HG02970 (cell line): ENCODE data around the gene SDK2.
"Not testable (repeated sequence)": the region's sequence is repeated elsewhere in the genome, so short reads cannot be mapped to it uniquely, and the experiment has no call there.

Experiments
- ATAC-seq: cut with Tn5 transposase; IDR thresholded peaks from one replicate; pipeline ENCODE4 v1.9.1; 2021; ENCODE audit warnings: mild to moderate bottlenecking, moderate library complexity, moderate number of reproducible peaks; ENCODE audit not compliant: unreplicated experiment, low FRiP score

Gene SDK2

GRCh38 chr17:73388578-73388905, 255.7 kb downstream of the SDK2 start:
- ATAC-seq = no peak

GRCh38 chr17:73387746-73388577, 256.3 kb downstream of the SDK2 start:
- no peak for ATAC-seq

- no peak for ATAC-seq
These were observed 257.7 kb downstream of the SDK2 start for GRCh38 chr17:73386561-73386960.

GRCh38 chr17:73384926-73385325, 259.3 kb downstream of the SDK2 start:
- ATAC-seq = no peak

- ATAC-seq = no peak
These were observed 263.7 kb downstream of the SDK2 start for GRCh38 chr17:73380439-73381106.

GRCh38 chr17:73379826-73380225, 264.4 kb downstream of the SDK2 start:
- no peak for ATAC-seq

- ATAC-seq = no peak
These were observed 265.2 kb downstream of the SDK2 start for GRCh38 chr17:73378974-73379470.

- ATAC-seq = no peak
These were observed 267.6 kb downstream of the SDK2 start for GRCh38 chr17:73376636-73377035.

GRCh38 chr17:73376152-73376551, 268.1 kb downstream of the SDK2 start:
- ATAC-seq = no peak

- ATAC-seq = no peak
These were observed 272.4 kb downstream of the SDK2 start for GRCh38 chr17:73371836-73372235.

GRCh38 chr17:73371285-73371684, 273.0 kb downstream of the SDK2 start:
- no peak for ATAC-seq

GRCh38 chr17:73369817-73370490, 274.3 kb downstream of the SDK2 start:
- ATAC-seq = not testable (repeated sequence)

- no peak for ATAC-seq
These were observed 275.1 kb downstream of the SDK2 start for GRCh38 chr17:73369111-73369521.

GRCh38 chr17:73368085-73368631, 276.1 kb downstream of the SDK2 start:
- ATAC-seq = no peak

- ATAC-seq = no peak
These were observed 278.2 kb downstream of the SDK2 start for GRCh38 chr17:73365906-73366623.

- no peak for ATAC-seq
These were observed 278.9 kb downstream of the SDK2 start for GRCh38 chr17:73365301-73365874.

GRCh38 chr17:73364155-73364522, 280.1 kb downstream of the SDK2 start:
- ATAC-seq = no peak

GRCh38 chr17:73363442-73364154, 280.6 kb downstream of the SDK2 start:
- no peak for ATAC-seq

- no peak for ATAC-seq
These were observed 281.5 kb downstream of the SDK2 start for GRCh38 chr17:73362697-73363096.
